Mononuclear cell (primary cell): ENCODE measurements around the gene MARK1. TPM values are rescaled to one million over a fixed set of nuclear protein-coding genes. Genes with fewer than 3 reads are reported as not detected.

Source experiments
- H3K27me3 ChIP-seq: 2 replicates; pipeline ENCODE4 v1.6.0; 2011; ENCODE audit warnings: low read length, control low read depth; ENCODE audit not compliant: insufficient read depth
- H3K4me1 ChIP-seq: 2 replicates; pipeline ENCODE4 v1.5.1; 2011; ENCODE audit warnings: mild to moderate bottlenecking, low read length, control low read depth; ENCODE audit not compliant: insufficient read depth
- H3K4me3 ChIP-seq: 2 replicates; pipeline ENCODE4 v1.5.1; 2011; ENCODE audit warnings: mild to moderate bottlenecking, low read length, moderate library complexity
- H3K9me3 ChIP-seq: 2 replicates; pipeline ENCODE4 v1.5.1; 2011; ENCODE audit warnings: low read depth, mild to moderate bottlenecking, control low read depth, low read length
- total RNA-seq: library from RNA; depleted of rRNA; stranded (reverse); fragments of >200 nt; gene quantifications from one replicate; pipeline ENCODE4 v1.2.3, GENCODE V29; 2012

MARK1 gene
- total RNA-seq, 1 donor = under 0.01 TPM

DNA sequence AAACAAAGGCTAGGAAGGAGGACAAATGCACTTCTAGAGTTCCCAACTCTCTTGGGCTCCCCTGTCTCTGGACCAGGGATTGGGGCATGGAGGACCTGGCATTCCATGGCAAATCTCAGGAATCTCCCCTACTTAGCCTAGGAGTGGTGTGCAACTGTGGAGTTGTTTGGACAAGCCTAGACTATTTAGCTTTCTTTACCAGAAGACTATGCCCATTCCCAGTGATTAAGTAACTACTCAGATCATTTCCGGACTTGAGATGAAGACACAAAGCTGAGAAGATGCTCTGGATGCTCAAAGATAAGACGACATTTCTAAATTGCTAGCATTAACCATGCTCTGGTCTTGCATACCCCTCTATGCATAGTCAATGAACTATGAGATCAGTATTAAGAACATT lies 13.7 kb upstream of the MARK1 start:
- H3K4me3 ChIP-seq = no peak overlapping the region
- H3K9me3 ChIP-seq = no peaks in the 10 kb centered on the region
- H3K4me1 ChIP-seq = no peaks in the 10 kb centered on the region
- no peaks in the 10 kb centered on the region for H3K27me3 ChIP-seq

- Histone ChIP-seq H3K27me3 (peaks cover 6% of the 10 kb centered on the region), H3K4me3 (no peak overlapping the region), H3K4me1 (no peaks in the 10 kb centered on the region), H3K9me3 (no peaks in the 10 kb centered on the region)
These were observed 11.8 kb upstream of the MARK1 start for GRCh38 chr1:220516014-220516721.

- Histone ChIP-seq H3K4me1 (no peaks in the 10 kb centered on the region), H3K4me3 (no peak overlapping the region), H3K9me3 (no peaks in the 10 kb centered on the region), H3K27me3 (peaks cover 6% of the 10 kb centered on the region)
These were observed 11.3 kb upstream of the MARK1 start for GRCh38 chr1:220516722-220517042.

GRCh38 chr1:220521778-220522177 lies 6.2 kb upstream of the MARK1 start:
- H3K27me3 ChIP-seq = peaks cover 43% of the 10 kb centered on the region
- no peaks in the 10 kb centered on the region for H3K9me3 ChIP-seq
- H3K4me3 ChIP-seq = no peak overlapping the region
- H3K4me1 ChIP-seq = no peaks in the 10 kb centered on the region

GRCh38 chr1:220526294-220526693 lies 1.6 kb upstream of the MARK1 start:
- Histone ChIP-seq H3K27me3 (peaks cover 77% of the 10 kb centered on the region), H3K9me3 (no peaks in the 10 kb centered on the region), H3K4me1 (peaks cover 8% of the 10 kb centered on the region), H3K4me3 (no peak overlapping the region)

GRCh38 chr1:220527279-220527907 lies 543 bp upstream of the MARK1 start:
- no peaks in the 10 kb centered on the region for H3K9me3 ChIP-seq
- peaks cover 82% of the 10 kb centered on the region for H3K27me3 ChIP-seq
- no peak overlapping the region for H3K4me3 ChIP-seq
- H3K4me1 ChIP-seq = peaks cover 8% of the 10 kb centered on the region

DNA sequence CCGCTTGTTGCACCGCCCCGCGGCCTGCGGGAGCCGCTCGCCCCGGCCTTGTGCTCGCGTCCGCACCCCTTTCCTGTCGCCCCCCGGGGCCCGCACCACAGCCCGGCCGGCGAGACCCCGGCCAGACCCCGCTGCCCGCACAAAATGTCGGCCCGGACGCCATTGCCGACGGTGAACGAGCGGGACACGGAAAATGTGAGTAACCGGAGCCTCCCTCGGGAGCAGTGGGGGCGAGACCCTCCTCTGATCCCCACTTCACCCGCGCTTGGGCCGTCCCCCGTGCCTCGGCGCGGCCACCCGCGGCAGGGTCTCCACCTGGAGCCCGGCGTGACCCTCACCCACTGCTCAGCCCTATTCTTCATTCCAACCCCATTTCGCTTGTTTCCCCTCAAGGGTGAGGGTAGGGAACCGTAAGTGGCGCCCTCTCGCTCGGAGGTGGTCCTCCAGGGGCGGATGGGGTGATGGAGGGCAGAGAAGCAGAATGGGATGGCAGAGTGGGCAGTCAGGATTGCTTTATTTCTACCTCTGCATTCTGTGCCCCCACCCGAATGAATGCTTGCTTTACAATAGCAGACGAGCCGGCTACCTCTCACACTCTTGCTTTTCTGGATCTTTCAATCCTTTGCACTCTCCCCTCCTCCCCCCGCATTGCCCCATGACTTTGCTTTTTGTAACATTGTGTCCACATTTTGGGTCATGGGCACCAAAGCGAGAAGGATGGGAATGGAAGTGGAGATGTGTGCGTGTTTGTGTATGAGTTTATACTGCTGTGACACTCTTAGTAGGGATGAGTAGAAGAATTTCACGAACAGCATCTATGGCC lies 954 bp downstream of the MARK1 start:
- peaks cover 8% of the 10 kb centered on the region for H3K4me1 ChIP-seq
- no peaks in the 10 kb centered on the region for H3K9me3 ChIP-seq
- H3K27me3 ChIP-seq = peaks cover 79% of the 10 kb centered on the region
- H3K4me3 ChIP-seq = peak overlapping the region; percentile 22

DNA sequence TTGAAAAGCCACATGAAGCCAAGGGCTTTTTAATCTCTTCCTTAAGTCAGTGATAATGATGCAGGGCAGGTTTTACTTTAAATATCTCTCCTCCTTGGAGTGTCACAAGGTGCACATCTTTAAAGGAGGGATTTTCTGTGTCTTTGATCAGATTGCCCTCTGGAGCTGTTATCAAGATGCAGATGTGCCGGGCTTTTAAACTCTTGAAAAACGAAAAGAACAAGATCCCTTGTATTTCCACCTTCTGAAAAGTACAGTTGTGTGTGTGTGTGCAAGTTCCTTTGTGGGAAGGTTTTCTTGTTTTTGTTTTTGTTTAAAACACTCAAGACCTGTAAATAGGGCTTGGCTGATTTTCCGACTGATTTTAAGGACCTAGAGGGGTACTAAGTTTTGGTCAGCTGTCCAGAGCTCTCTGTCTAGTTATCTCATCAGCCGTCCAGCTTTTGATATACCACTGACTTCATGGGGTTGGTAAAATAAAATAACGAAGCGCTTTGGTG lies 1.6 kb downstream of the MARK1 start:
- H3K4me3 ChIP-seq = no peak overlapping the region
- H3K27me3 ChIP-seq = peaks cover 72% of the 10 kb centered on the region
- H3K9me3 ChIP-seq = no peaks in the 10 kb centered on the region
- peaks cover 8% of the 10 kb centered on the region for H3K4me1 ChIP-seq

DNA sequence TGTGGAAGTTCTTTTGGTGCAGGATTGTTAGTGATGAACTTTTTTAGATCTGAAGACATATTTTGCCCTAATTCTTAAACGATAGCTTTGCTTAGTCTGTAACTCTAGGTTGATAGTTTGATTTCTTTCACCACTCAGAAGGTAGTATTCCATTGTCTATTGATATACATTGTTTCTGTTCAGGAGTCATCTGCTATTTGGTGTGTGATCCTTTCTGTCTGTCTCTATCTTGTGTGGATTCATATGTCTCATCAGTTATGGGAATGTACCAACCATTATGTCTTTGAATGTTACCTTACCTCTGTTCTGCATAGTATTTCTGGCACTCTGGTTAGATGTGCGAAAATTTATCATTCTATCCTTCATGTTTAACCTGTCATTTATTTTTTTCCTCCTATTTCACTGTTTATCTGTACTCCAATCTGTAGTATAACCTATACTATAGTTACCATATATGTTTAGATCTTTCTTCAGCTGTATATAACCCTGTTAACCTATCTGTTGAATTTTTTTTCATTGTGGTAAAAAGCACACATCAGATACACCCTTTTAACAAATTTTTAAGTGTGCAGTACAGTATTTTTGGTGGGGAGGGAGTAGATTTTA lies 5.7 kb downstream of the MARK1 start:
- peaks cover 4% of the 10 kb centered on the region for H3K4me1 ChIP-seq
- no peaks in the 10 kb centered on the region for H3K9me3 ChIP-seq
- H3K27me3 ChIP-seq = peaks cover 43% of the 10 kb centered on the region
- no peak overlapping the region for H3K4me3 ChIP-seq

GRCh38 chr1:220544901-220545303 lies 17.0 kb downstream of the MARK1 start:
- H3K27me3 ChIP-seq = peaks cover 5% of the 10 kb centered on the region
- H3K4me1 ChIP-seq = no peaks in the 10 kb centered on the region
- no peak overlapping the region for H3K4me3 ChIP-seq
- H3K9me3 ChIP-seq = no peaks in the 10 kb centered on the region

- H3K4me3 ChIP-seq = no peak overlapping the region
These were observed 23.0 kb downstream of the MARK1 start for GRCh38 chr1:220550811-220551399.

GRCh38 chr1:220551718-220552117 lies 23.8 kb downstream of the MARK1 start:
- no peaks in the 10 kb centered on the region for H3K4me1 ChIP-seq
- H3K9me3 ChIP-seq = no peaks in the 10 kb centered on the region
- H3K4me3 ChIP-seq = no peak overlapping the region
- H3K27me3 ChIP-seq = no peaks in the 10 kb centered on the region

More at GRCh38 chr1:220550811-220551399, 23.0 kb downstream of the MARK1 start:
- Histone ChIP-seq H3K9me3 (no peaks in the 10 kb centered on the region), H3K27me3 (no peaks in the 10 kb centered on the region), H3K4me1 (no peaks in the 10 kb centered on the region)

DNA sequence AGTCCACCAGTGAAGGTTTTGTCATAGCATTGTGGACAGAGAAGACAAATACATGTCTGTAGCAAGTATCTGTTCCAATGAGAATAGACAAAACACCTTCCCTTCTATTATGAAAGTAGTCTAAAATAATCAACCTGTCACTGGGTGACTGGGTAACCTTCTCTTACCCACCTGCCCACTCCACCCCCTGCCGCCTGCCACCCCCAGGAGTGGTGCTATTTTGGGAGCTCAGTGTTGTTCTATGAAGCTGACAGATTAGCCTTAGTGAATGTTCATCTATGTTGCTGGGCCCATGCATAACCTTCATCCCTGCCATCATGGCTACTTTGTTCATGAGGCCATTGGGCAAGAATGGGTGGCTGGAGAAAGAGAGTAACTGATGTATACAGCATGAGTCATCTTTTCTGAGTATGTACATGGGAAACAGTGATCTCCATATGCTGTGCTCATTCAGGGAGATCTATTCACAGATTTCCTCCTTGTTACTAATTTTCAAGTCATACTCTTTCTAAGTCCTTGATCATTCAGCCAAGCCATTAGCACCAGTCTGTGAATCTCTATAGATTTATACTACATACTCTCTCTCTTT lies 24.8 kb downstream of the MARK1 start:
- Histone ChIP-seq H3K4me3 (no peak overlapping the region), H3K4me1 (no peaks in the 10 kb centered on the region), H3K27me3 (no peaks in the 10 kb centered on the region), H3K9me3 (no peaks in the 10 kb centered on the region)

DNA sequence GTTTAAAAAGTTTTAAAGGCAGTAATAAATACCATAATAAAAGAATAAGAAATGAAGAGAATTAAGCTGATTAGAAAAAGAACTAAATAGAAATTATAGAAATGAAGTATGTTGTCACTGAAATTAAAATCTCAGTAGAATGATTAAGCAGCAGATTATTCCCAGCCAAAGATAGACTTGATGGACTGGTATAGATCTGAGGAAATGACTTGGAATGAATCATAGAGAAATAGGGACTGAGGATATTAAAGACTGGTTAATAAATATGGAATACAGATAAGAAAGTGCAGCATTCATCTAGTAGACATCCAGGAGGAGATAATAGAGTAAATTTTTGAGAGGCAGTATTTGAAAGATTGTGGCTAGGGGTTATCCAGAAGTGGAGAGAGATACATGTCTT lies 28.7 kb downstream of the MARK1 start:
- Histone ChIP-seq H3K27me3 (no peaks in the 10 kb centered on the region), H3K4me3 (no peak overlapping the region), H3K9me3 (no peaks in the 10 kb centered on the region), H3K4me1 (no peaks in the 10 kb centered on the region)
